ENCODE results near the gene ABL2.
"Not testable (repeated sequence)": the region's sequence is repeated elsewhere in the genome, so short reads cannot be mapped to it uniquely, and the experiment has no call there.

The ABL2 gene

GRCh38 chr1:179229214-179230140 is at the start of gene ABL2:
Gene ABL2 (minus strand): TSS chr1:179229677. CDS start chr1:179229397, 280 bp downstream.
- peak; percentile 56 for DNase-seq (ENCODE audit: insufficient read length, low spot score)
- peak; percentile 48; the same call in 1 of the 2 replicates for TF ChIP-seq POLR2A (IDR thresholded peaks at IDR 0.05; ENCODE audit: low read depth, low read length)
- FAIRE-seq, result no peak

GRCh38 chr1:179278920-179279319 is 49.4 kb upstream of the ABL2 start:
- no peak for FAIRE-seq
- no peak for DNase-seq (ENCODE audit: insufficient read length, low spot score)
- TF ChIP-seq POLR2A (IDR thresholded peaks at IDR 0.05; ENCODE audit: low read depth, low read length), result no peak

GRCh38 chr1:179274424-179274823 is 44.9 kb upstream of the ABL2 start:
- FAIRE-seq; DNase-seq (ENCODE audit: insufficient read length, low spot score): not testable (repeated sequence)

GRCh38 chr1:179269071-179269470 is 39.6 kb upstream of the ABL2 start:
- DNase-seq (ENCODE audit: insufficient read length, low spot score) (no peak), FAIRE-seq (no peak)
- no peak for TF ChIP-seq POLR2A (IDR thresholded peaks at IDR 0.05; ENCODE audit: low read depth, low read length)

GRCh38 chr1:179264507-179264906 is 35.0 kb upstream of the ABL2 start:
- DNase-seq (ENCODE audit: insufficient read length, low spot score) (no peak), FAIRE-seq (no peak)
- TF ChIP-seq POLR2A (IDR thresholded peaks at IDR 0.05; ENCODE audit: low read depth, low read length), result no peak

GRCh38 chr1:179263121-179263520 is 33.6 kb upstream of the ABL2 start:
- FAIRE-seq (no peak), DNase-seq (ENCODE audit: insufficient read length, low spot score) (no peak)
- TF ChIP-seq POLR2A (IDR thresholded peaks at IDR 0.05; ENCODE audit: low read depth, low read length), result no peak

GRCh38 chr1:179262183-179262582 is 32.7 kb upstream of the ABL2 start:
- FAIRE-seq, result no peak
- DNase-seq (ENCODE audit: insufficient read length, low spot score), result no peak
- TF ChIP-seq POLR2A (IDR thresholded peaks at IDR 0.05; ENCODE audit: low read depth, low read length), result no peak

GRCh38 chr1:179253286-179253972 is 24.0 kb upstream of the ABL2 start:
- no peak for FAIRE-seq
- no peak for DNase-seq (ENCODE audit: insufficient read length, low spot score)
- TF ChIP-seq POLR2A (IDR thresholded peaks at IDR 0.05; ENCODE audit: low read depth, low read length), result no peak

- TF ChIP-seq POLR2A (IDR thresholded peaks at IDR 0.05; ENCODE audit: low read depth, low read length), result no peak
- DNase-seq (ENCODE audit: insufficient read length, low spot score) (no peak), FAIRE-seq (no peak)
These were observed 23.1 kb upstream of the ABL2 start for GRCh38 chr1:179252606-179253005.

GRCh38 chr1:179251675-179252074 is 22.2 kb upstream of the ABL2 start:
- FAIRE-seq, result no peak
- DNase-seq (ENCODE audit: insufficient read length, low spot score), result peak; percentile 19
- no peak for TF ChIP-seq POLR2A (IDR thresholded peaks at IDR 0.05; ENCODE audit: low read depth, low read length)

- FAIRE-seq, result no peak
- DNase-seq (ENCODE audit: insufficient read length, low spot score), result no peak
- TF ChIP-seq POLR2A (IDR thresholded peaks at IDR 0.05; ENCODE audit: low read depth, low read length), result no peak
These were observed 18.4 kb upstream of the ABL2 start for GRCh38 chr1:179247923-179248322.

- DNase-seq (ENCODE audit: insufficient read length, low spot score); FAIRE-seq: not testable (repeated sequence)
These were observed 15.9 kb upstream of the ABL2 start for GRCh38 chr1:179245426-179245825.

GRCh38 chr1:179241530-179242097 is 12.1 kb upstream of the ABL2 start:
- TF ChIP-seq POLR2A (IDR thresholded peaks at IDR 0.05; ENCODE audit: low read depth, low read length), result no peak
- FAIRE-seq (no peak), DNase-seq (ENCODE audit: insufficient read length, low spot score) (no peak)

- DNase-seq (ENCODE audit: insufficient read length, low spot score) (no peak), FAIRE-seq (no peak)
- no peak for TF ChIP-seq POLR2A (IDR thresholded peaks at IDR 0.05; ENCODE audit: low read depth, low read length)
These were observed 7.7 kb upstream of the ABL2 start for GRCh38 chr1:179237222-179237621.

Data from H54 (cell line).